GM23248 (cell line): ENCODE measurements around the gene ARID1B.

Source experiments
- EZH2 ChIP-seq: fragments of 200-600 bp; sonication (generic); IDR thresholded peaks from 2 replicates; pipeline ENCODE4 v1.6.1; 2018; ENCODE audit warnings: antibody characterized with exemption, mild to moderate bottlenecking; ENCODE audit not compliant: insufficient read depth, poor library complexity, severe bottlenecking
- EZH2phosphoT487 ChIP-seq: fragments of 200-600 bp; sonication (generic); IDR thresholded peaks from 2 replicates; pipeline ENCODE4 v1.6.1; 2018; ENCODE audit warnings: antibody characterized with exemption, moderate library complexity, mild to moderate bottlenecking, low read depth; ENCODE audit not compliant: insufficient read depth

DNA sequence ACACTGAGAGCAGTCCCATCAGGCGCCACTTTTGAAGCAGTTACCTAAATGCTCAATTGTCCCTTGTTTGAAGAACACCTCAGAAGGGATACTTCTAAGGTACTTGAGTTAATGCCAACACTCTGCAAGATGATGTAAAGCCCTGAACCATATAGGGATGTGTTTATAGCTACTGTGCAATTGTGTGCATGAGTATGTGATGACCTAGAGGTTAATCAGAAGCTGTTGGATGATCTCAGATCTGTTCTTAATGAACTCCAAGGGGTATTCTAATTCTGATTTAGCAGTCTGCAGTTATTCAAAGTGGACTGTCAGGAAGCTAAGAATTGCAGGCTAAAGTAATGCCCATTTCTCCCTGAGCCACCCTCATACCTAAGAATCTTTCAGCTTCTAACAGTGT lies 387.8 kb downstream of the ARID1B start:
- TF ChIP-seq EZH2phosphoT487 = no peak
- TF ChIP-seq EZH2 = no peak
